Activated naive CD4-positive, alpha-beta T cell treated with anti-CD3 and anti-CD28 coated beads, Interleukin-2, amount 50 U/mL, for 24 hours (primary cell): ENCODE data around the gene TMEM273.

Experiments used
- H3K27ac Mint-ChIP-seq: one replicate; pipeline ENCODE4 v1.8.0; 2021; ENCODE audit warnings: mild to moderate bottlenecking, mixed read lengths
- H3K27me3 Mint-ChIP-seq: one replicate; pipeline ENCODE4 v1.8.0; 2021; ENCODE audit warnings: mixed read lengths
- H3K36me3 Mint-ChIP-seq: one replicate; pipeline ENCODE4 v1.8.0; 2021; ENCODE audit warnings: mixed read lengths
- H3K4me1 Mint-ChIP-seq: one replicate; pipeline ENCODE4 v1.8.0; 2021; ENCODE audit warnings: mixed read lengths
- H3K4me3 Mint-ChIP-seq: one replicate; pipeline ENCODE4 v1.8.0; 2021; ENCODE audit warnings: mild to moderate bottlenecking, mixed read lengths
- H3K9me3 Mint-ChIP-seq: one replicate; pipeline ENCODE4 v1.8.0; 2021; ENCODE audit warnings: mixed read lengths

The TMEM273 gene

DNA sequence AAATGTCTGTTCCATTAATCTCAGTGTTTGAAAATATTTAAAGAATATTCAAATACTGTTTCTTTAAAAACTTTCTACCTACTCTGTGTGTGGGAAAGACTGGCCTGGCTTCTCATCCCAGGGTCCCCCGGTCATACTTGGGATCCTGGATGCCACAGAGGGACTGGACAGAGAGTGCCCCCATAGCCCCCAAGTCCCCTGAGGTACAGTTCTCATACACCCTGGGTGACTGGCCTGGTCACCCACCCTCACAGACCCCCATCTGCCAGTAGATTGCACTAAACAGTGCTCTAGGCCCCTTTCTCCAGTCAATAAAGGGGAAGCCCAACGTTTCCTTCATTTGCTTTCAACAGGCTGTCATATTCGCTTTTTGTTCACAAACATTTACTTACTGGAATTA, 3.0 kb downstream of the TMEM273 start:
- H3K4me1 Mint-ChIP-seq: peaks cover 14% of the 10 kb centered on the region
- no peaks in the 10 kb centered on the region for H3K36me3 Mint-ChIP-seq
- H3K27me3 Mint-ChIP-seq: peaks cover 4% of the 10 kb centered on the region
- no peak overlapping the region for H3K4me3 Mint-ChIP-seq
- H3K27ac Mint-ChIP-seq: no peak overlapping the region
- no peaks in the 10 kb centered on the region for H3K9me3 Mint-ChIP-seq

DNA sequence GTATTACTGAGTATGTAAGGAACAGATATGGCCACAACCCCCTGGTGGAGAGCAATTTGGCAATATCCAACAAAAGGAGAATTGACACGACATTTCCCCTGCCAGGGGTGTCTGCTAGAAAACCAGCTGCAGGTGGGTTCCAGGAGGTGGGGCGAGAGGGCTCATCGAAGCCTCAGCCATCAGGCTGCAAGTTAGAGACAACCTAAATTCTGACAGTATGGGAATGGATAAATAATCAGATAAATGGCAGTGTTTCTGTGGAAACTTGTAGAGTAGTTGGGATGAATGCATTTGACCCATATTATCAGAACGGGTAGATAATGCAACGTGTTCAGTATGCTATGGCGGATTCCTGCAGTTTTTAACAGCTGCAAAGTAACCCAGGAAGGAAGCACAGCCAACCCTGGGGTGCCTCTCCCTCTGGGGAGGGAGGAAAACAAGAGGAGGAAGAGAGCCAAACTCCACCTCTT, 3.5 kb downstream of the TMEM273 start:
- H3K4me3 Mint-ChIP-seq: no peak overlapping the region
- H3K9me3 Mint-ChIP-seq: no peaks in the 10 kb centered on the region
- H3K4me1 Mint-ChIP-seq: peaks cover 14% of the 10 kb centered on the region
- no peak overlapping the region for H3K27ac Mint-ChIP-seq
- peaks cover 3% of the 10 kb centered on the region for H3K27me3 Mint-ChIP-seq
- no peaks in the 10 kb centered on the region for H3K36me3 Mint-ChIP-seq

DNA sequence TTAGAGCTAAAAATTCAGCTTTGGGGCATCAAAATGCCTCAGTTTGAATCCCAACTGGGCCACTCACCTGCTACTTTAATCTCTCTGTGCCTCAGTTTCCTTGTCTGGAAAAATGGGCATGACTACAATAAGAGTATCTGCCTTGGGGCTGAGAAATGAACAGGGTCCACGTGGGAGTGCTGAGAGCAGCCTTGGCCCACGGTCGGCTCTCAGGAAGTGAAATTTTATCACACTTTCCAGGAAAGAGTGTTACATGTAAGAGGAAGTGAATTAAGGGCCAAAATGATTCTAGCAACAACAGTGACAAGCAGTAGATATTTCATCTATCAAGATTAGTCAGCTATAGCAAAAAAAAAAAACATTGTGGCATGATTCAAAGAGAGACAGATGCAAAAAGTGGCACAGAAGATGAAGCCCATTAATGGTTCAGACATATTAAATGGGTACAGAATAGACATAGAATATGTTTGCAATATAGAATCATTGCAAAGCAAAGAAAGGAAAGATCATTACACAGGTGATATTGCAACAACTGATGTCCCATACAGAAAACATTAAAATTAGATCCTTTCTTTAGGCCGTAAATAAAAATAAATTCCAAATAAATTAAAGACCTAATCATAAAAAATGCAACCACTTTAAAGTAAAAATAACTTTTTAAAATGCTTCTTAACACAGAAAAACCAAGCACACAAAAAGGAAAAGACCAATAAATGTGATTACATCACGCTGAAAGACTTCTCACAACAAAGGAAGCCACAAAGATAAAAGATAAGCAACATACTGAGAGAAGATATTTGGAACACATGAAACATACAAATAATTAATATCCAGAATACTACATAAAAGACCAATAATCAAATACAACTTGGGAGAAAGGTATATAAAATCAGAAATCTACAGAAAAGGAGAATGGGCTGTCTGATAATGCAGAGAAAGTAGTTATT, 4.3 kb downstream of the TMEM273 start:
- peaks cover 14% of the 10 kb centered on the region for H3K4me1 Mint-ChIP-seq
- peaks cover 3% of the 10 kb centered on the region for H3K27me3 Mint-ChIP-seq
- no peaks in the 10 kb centered on the region for H3K9me3 Mint-ChIP-seq
- H3K4me3 Mint-ChIP-seq: no peak overlapping the region
- H3K36me3 Mint-ChIP-seq: no peaks in the 10 kb centered on the region
- no peak overlapping the region for H3K27ac Mint-ChIP-seq

- H3K4me1 Mint-ChIP-seq: peaks cover 14% of the 10 kb centered on the region
- H3K4me3 Mint-ChIP-seq: no peak overlapping the region
- H3K27me3 Mint-ChIP-seq: peaks cover under 1% of the 10 kb centered on the region
- H3K36me3 Mint-ChIP-seq: no peaks in the 10 kb centered on the region
- no peaks in the 10 kb centered on the region for H3K9me3 Mint-ChIP-seq
- no peak overlapping the region for H3K27ac Mint-ChIP-seq
These were observed 5.4 kb downstream of the TMEM273 start for GRCh38 chr10:49182776-49183175.

DNA sequence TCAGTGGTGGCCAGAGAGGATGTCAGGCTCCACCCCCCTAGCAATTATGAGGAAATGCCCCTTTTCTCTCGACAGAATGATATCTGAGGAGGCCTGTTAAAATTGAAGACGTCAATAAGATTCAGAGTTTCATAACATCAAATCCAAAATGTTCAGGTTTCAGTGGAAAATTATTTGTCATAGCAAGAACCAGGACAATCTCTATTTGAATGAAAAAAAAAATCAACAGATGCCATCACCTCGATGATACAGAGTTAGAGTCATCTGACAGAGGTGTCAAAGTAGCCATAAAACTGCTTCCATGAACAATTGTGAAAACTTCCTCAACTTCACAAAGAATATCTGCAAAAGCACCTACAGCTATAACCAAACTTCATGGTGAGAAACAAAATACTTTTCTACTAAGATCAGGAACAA, 7.7 kb downstream of the TMEM273 start:
- peaks cover 14% of the 10 kb centered on the region for H3K4me1 Mint-ChIP-seq
- H3K4me3 Mint-ChIP-seq: no peak overlapping the region
- no peaks in the 10 kb centered on the region for H3K36me3 Mint-ChIP-seq
- H3K27ac Mint-ChIP-seq: no peak overlapping the region
- peaks cover 2% of the 10 kb centered on the region for H3K27me3 Mint-ChIP-seq
- no peaks in the 10 kb centered on the region for H3K9me3 Mint-ChIP-seq

DNA sequence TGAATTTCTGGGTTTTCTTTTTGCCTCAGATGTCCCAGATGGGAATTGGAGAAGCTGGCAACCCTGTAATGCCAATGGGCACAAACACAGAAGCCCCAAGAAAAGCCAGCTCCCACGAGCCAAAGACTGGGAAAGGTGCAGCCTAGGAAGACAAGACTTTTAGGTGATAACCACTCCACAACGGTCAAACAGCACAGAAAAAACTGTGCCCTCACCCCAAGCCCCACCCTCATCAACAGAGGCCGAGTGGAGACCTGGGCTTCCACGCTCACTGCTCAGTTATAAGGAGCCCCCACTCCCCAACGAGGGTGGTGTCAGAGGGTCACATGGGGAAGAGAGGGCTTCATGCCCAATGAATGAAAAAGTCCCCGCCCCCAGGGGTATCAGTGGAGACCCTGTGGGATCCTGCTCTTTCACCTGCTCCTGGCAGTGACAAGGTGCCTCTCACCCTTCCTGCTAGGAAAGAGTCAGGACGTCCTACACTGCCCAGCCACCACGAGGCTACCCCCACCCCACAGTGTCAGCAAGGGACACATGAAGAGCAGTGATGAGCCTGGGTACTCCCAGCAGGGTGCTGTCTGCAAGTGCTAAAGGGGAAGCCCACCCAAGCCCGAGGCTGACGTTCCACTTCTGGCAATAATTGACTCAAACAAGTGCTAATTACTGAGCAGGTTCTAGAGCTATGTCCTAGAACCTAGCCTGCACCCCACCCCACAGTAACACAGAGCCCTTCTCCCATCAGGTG, 8.3 kb downstream of the TMEM273 start:
- no peaks in the 10 kb centered on the region for H3K36me3 Mint-ChIP-seq

GRCh38 chr10:49178489-49179471, 9.4 kb downstream of the TMEM273 start:
- peaks cover 2% of the 10 kb centered on the region for H3K27me3 Mint-ChIP-seq
- no peak overlapping the region for H3K27ac Mint-ChIP-seq
- no peaks in the 10 kb centered on the region for H3K36me3 Mint-ChIP-seq
- H3K4me1 Mint-ChIP-seq: peaks cover 4% of the 10 kb centered on the region
- H3K9me3 Mint-ChIP-seq: no peaks in the 10 kb centered on the region
- H3K4me3 Mint-ChIP-seq: no peak overlapping the region

More for the DNA sequence above, 8.3 kb downstream of the TMEM273 start:
- Mint-ChIP-seq H3K4me1 (peaks cover 14% of the 10 kb centered on the region), H3K27me3 (peaks cover 2% of the 10 kb centered on the region), H3K27ac (no peak overlapping the region), H3K4me3 (no peak overlapping the region), H3K9me3 (no peaks in the 10 kb centered on the region)

- H3K4me3 Mint-ChIP-seq: no peak overlapping the region
- H3K27ac Mint-ChIP-seq: no peak overlapping the region
- H3K9me3 Mint-ChIP-seq: no peaks in the 10 kb centered on the region
- H3K4me1 Mint-ChIP-seq: no peaks in the 10 kb centered on the region
- H3K36me3 Mint-ChIP-seq: no peaks in the 10 kb centered on the region
- peaks cover 2% of the 10 kb centered on the region for H3K27me3 Mint-ChIP-seq
These were observed 10.5 kb downstream of the TMEM273 start for GRCh38 chr10:49177391-49178355.

GRCh38 chr10:49176310-49177268, 11.6 kb downstream of the TMEM273 start:
- H3K4me1 Mint-ChIP-seq: no peaks in the 10 kb centered on the region
- H3K36me3 Mint-ChIP-seq: no peaks in the 10 kb centered on the region
- H3K27ac Mint-ChIP-seq: no peak overlapping the region
- H3K9me3 Mint-ChIP-seq: no peaks in the 10 kb centered on the region
- H3K4me3 Mint-ChIP-seq: no peak overlapping the region
- peaks cover 2% of the 10 kb centered on the region for H3K27me3 Mint-ChIP-seq

- no peak overlapping the region for H3K27ac Mint-ChIP-seq
- no peaks in the 10 kb centered on the region for H3K36me3 Mint-ChIP-seq
- no peaks in the 10 kb centered on the region for H3K9me3 Mint-ChIP-seq
- no peak overlapping the region for H3K4me3 Mint-ChIP-seq
- no peaks in the 10 kb centered on the region for H3K4me1 Mint-ChIP-seq
- peaks cover 2% of the 10 kb centered on the region for H3K27me3 Mint-ChIP-seq
These were observed 12.4 kb downstream of the TMEM273 start for GRCh38 chr10:49175587-49176309.

GRCh38 chr10:49174926-49175500, 13.2 kb downstream of the TMEM273 start:
- H3K36me3 Mint-ChIP-seq: no peaks in the 10 kb centered on the region
- H3K27me3 Mint-ChIP-seq: peaks cover 2% of the 10 kb centered on the region
- H3K4me3 Mint-ChIP-seq: no peak overlapping the region
- no peak overlapping the region for H3K27ac Mint-ChIP-seq
- no peaks in the 10 kb centered on the region for H3K4me1 Mint-ChIP-seq
- H3K9me3 Mint-ChIP-seq: no peaks in the 10 kb centered on the region

GRCh38 chr10:49174261-49174925, 13.8 kb downstream of the TMEM273 start:
- H3K4me3 Mint-ChIP-seq: no peak overlapping the region
- H3K27me3 Mint-ChIP-seq: peaks cover 2% of the 10 kb centered on the region
- H3K27ac Mint-ChIP-seq: no peak overlapping the region
- no peaks in the 10 kb centered on the region for H3K36me3 Mint-ChIP-seq
- H3K4me1 Mint-ChIP-seq: no peaks in the 10 kb centered on the region
- H3K9me3 Mint-ChIP-seq: no peaks in the 10 kb centered on the region
